PC-9 (cell line): ENCODE results near the gene TSHZ2.

Experiments
- CTCF ChIP-seq: fragments of 200-600 bp; sonication (generic); conservative IDR thresholded peaks from 2 replicates; pipeline ENCODE4 v1.6.1; 2017; ENCODE audit warnings: mixed run types, antibody characterized with exemption, mild to moderate bottlenecking, moderate library complexity
- EZH2 ChIP-seq: fragments of 200-600 bp; sonication (generic); IDR thresholded peaks from 2 replicates; pipeline ENCODE4 v1.8.0; 2017; ENCODE audit warnings: antibody characterized with exemption, low read depth

- TF ChIP-seq CTCF (no peak), EZH2 (no peak)
Measured at GRCh38 chr20:53425481-53425880, 453.3 kb downstream of the TSHZ2 start.
